HG02642 (cell line): ENCODE measurements around the gene FAM83D.
"Not testable (repeated sequence)": the region's sequence is repeated elsewhere in the genome, so short reads cannot be mapped to it uniquely, and the experiment has no call there.

ENCODE experiments used
- ATAC-seq: cut with Tn5 transposase; IDR thresholded peaks from one replicate; pipeline ENCODE4 v1.9.1; 2021; ENCODE audit warnings: mild to moderate bottlenecking; ENCODE audit not compliant: unreplicated experiment, poor library complexity

The FAM83D gene

GRCh38 chr20:38932457-38933120, 6.4 kb downstream of the FAM83D start:
- no peak for ATAC-seq

- no peak for ATAC-seq
Observed at GRCh38 chr20:38934530-38934929, 8.3 kb downstream of the FAM83D start.

- ATAC-seq, result no peak
Observed at GRCh38 chr20:38935285-38935684, 9.1 kb downstream of the FAM83D start.

GRCh38 chr20:38935967-38936407, 9.8 kb downstream of the FAM83D start:
- ATAC-seq, result no peak

GRCh38 chr20:38937000-38937399, 10.8 kb downstream of the FAM83D start:
- no peak for ATAC-seq

- no peak for ATAC-seq
Observed at GRCh38 chr20:38937978-38938473, 11.8 kb downstream of the FAM83D start.

- ATAC-seq, result no peak
Observed at GRCh38 chr20:38939686-38940085, 13.5 kb downstream of the FAM83D start.

GRCh38 chr20:38940644-38941043, 14.4 kb downstream of the FAM83D start:
- ATAC-seq, result no peak

- no peak for ATAC-seq
Observed at GRCh38 chr20:38941726-38942389, 15.6 kb downstream of the FAM83D start.

GRCh38 chr20:38945012-38945411, 18.8 kb downstream of the FAM83D start:
- ATAC-seq, result no peak

- ATAC-seq, result no peak
Observed at GRCh38 chr20:38946836-38947235, 20.6 kb downstream of the FAM83D start.

- no peak for ATAC-seq
Observed at GRCh38 chr20:38947931-38948362, 21.7 kb downstream of the FAM83D start.

GRCh38 chr20:38950254-38950653, 24.0 kb downstream of the FAM83D start:
- ATAC-seq, result no peak

- ATAC-seq, result no peak
Observed at GRCh38 chr20:38951611-38952010, 25.4 kb downstream of the FAM83D start.

- no peak for ATAC-seq
Observed at GRCh38 chr20:38952153-38952552, 25.9 kb downstream of the FAM83D start.

GRCh38 chr20:38953630-38954340, 27.6 kb downstream of the FAM83D start:
- ATAC-seq, result no peak

GRCh38 chr20:38957235-38957876, 31.1 kb downstream of the FAM83D start:
- no peak for ATAC-seq

GRCh38 chr20:38957915-38958485, 31.8 kb downstream of the FAM83D start:
- no peak for ATAC-seq

- ATAC-seq, result not testable (repeated sequence)
Observed at GRCh38 chr20:38960187-38960687, 34.0 kb downstream of the FAM83D start.

- no peak for ATAC-seq
Observed at GRCh38 chr20:38961530-38962043, 35.4 kb downstream of the FAM83D start.
